Muscle of leg (tissue), 11 donors: Measurements from ENCODE around the gene CALML3. TPM values are rescaled to one million over a fixed set of nuclear protein-coding genes. Genes with fewer than 3 reads are reported as not detected.

ENCODE experiments used
- DNase-seq: peaks from one replicate; pipeline ENCODE4 v3.0.0; 2013
- H3K27ac ChIP-seq: one replicate; pipeline ENCODE4 v1.5.1; 2013; ENCODE audit warnings: mild to moderate bottlenecking, low read length, control low read depth
- H3K27me3 ChIP-seq: one replicate; pipeline ENCODE4 v1.6.1; 2013; ENCODE audit warnings: low read length; ENCODE audit not compliant: control insufficient read depth, insufficient read depth
- H3K36me3 ChIP-seq: one replicate; pipeline ENCODE4 v1.6.1; 2013; ENCODE audit warnings: low read length; ENCODE audit not compliant: control insufficient read depth, insufficient read depth
- H3K4me1 ChIP-seq: one replicate; pipeline ENCODE4 v1.6.1; 2013; ENCODE audit warnings: low read length; ENCODE audit not compliant: control insufficient read depth, insufficient read depth
- H3K4me3 ChIP-seq: one replicate; pipeline ENCODE4 v1.5.1; 2013; ENCODE audit warnings: low read length, control low read depth
- H3K9me3 ChIP-seq: replicated peaks from 2 replicates; pipeline ENCODE4 v1.6.1; 2013; ENCODE audit warnings: low read depth, low read length; ENCODE audit not compliant: control insufficient read depth
- WGBS: methylation state at CpG from one replicate; pipeline ENCODE4 v1.1.5; 2013; ENCODE audit warnings: missing lambda C conversion rate; ENCODE audit not compliant: insufficient coverage; 5-methylcytosine and 5-hydroxymethylcytosine counted together
- polyA plus RNA-seq, 8 donors: library from polyadenylated mRNA; unstranded; fragments of 120-200 nt; gene quantifications; one replicate each; pipeline versions ENCODE4 v1.2.1 to v1.2.3, GENCODE V29; 2013; ENCODE audit warnings: inconsistent platforms in 1 of 8, low replicate concordance in 1 of 8; ENCODE audit not compliant: insufficient read length in 8 of 8, insufficient read depth in 1 of 8
- total RNA-seq: library from RNA; stranded (reverse); fragments of 120-200 nt; gene quantifications from one replicate; pipeline ENCODE4 v1.2.4, GENCODE V29; 2013

CALML3 gene
- total and polyA plus RNA-seq, 9 donors: 0.09 to 0.79 (median 0.33) TPM; not detected in 1

- no peak for DNase-seq
- no peaks in the 10 kb centered on the region for H3K9me3 ChIP-seq
- WGBS: 84% methylated on average over 6 of the region's 6 CpGs
- no peak overlapping the region for H3K27ac ChIP-seq
- H3K36me3 ChIP-seq: no peaks in the 10 kb centered on the region
- peaks cover 3% of the 10 kb centered on the region for H3K27me3 ChIP-seq
- peaks cover 34% of the 10 kb centered on the region for H3K4me1 ChIP-seq
- no peak overlapping the region for H3K4me3 ChIP-seq
Measured at GRCh38 chr10:5571826-5572225, 47.1 kb downstream of the CALML3 start.

- H3K36me3 ChIP-seq: no peaks in the 10 kb centered on the region
- no peaks in the 10 kb centered on the region for H3K9me3 ChIP-seq
- no peak for DNase-seq
- H3K4me1 ChIP-seq: peaks cover 34% of the 10 kb centered on the region
- no peak overlapping the region for H3K4me3 ChIP-seq
- no peak overlapping the region for H3K27ac ChIP-seq
- WGBS: 78% methylated on average over 5 of the region's 10 CpGs
- H3K27me3 ChIP-seq: peaks cover 3% of the 10 kb centered on the region
Measured at GRCh38 chr10:5573319-5573950, 48.7 kb downstream of the CALML3 start.

- WGBS: 48% methylated on average over 12 of the region's 20 CpGs
- no peaks in the 10 kb centered on the region for H3K9me3 ChIP-seq
- no peak overlapping the region for H3K4me3 ChIP-seq
- H3K4me1 ChIP-seq: peaks cover 34% of the 10 kb centered on the region
- no peak overlapping the region for H3K27ac ChIP-seq
- H3K36me3 ChIP-seq: no peaks in the 10 kb centered on the region
- DNase-seq: no peak
- H3K27me3 ChIP-seq: peaks cover 3% of the 10 kb centered on the region
Measured at GRCh38 chr10:5573968-5574641, 49.3 kb downstream of the CALML3 start.

GRCh38 chr10:5574642-5575131 lies 49.9 kb downstream of the CALML3 start:
- H3K27ac ChIP-seq: no peak overlapping the region
- WGBS: 44% methylated on average over 14 of the region's 14 CpGs
- peak; percentile 69 for DNase-seq

GRCh38 chr10:5575144-5575481 lies 50.4 kb downstream of the CALML3 start:
- Histone ChIP-seq H3K36me3 (no peaks in the 10 kb centered on the region), H3K4me1 (peaks cover 33% of the 10 kb centered on the region), H3K4me3 (no peak overlapping the region), H3K9me3 (no peaks in the 10 kb centered on the region), H3K27ac (no peak overlapping the region), H3K27me3 (peaks cover 3% of the 10 kb centered on the region)
- 56% methylated on average over 3 of the region's 9 CpGs for WGBS
- no peak for DNase-seq

More at GRCh38 chr10:5574642-5575131, 49.9 kb downstream of the CALML3 start:
- Histone ChIP-seq H3K27me3 (peaks cover 3% of the 10 kb centered on the region), H3K36me3 (no peaks in the 10 kb centered on the region), H3K4me1 (peaks cover 34% of the 10 kb centered on the region), H3K4me3 (no peak overlapping the region), H3K9me3 (no peaks in the 10 kb centered on the region)

- peak; percentile 84 for DNase-seq
- H3K4me3 ChIP-seq: no peak overlapping the region
- peaks cover 3% of the 10 kb centered on the region for H3K27me3 ChIP-seq
- no peaks in the 10 kb centered on the region for H3K36me3 ChIP-seq
- H3K27ac ChIP-seq: no peak overlapping the region
- no peaks in the 10 kb centered on the region for H3K9me3 ChIP-seq
- H3K4me1 ChIP-seq: peaks cover 32% of the 10 kb centered on the region
- WGBS: 36% methylated on average over 18 of the region's 23 CpGs
Measured at GRCh38 chr10:5575482-5576153, 50.9 kb downstream of the CALML3 start.

GRCh38 chr10:5576154-5576748 lies 51.5 kb downstream of the CALML3 start:
- H3K4me1 ChIP-seq: peaks cover 32% of the 10 kb centered on the region
- H3K9me3 ChIP-seq: peaks cover 2% of the 10 kb centered on the region
- peaks cover 3% of the 10 kb centered on the region for H3K27me3 ChIP-seq
- DNase-seq: no peak
- 86% methylated on average over 4 of the region's 4 CpGs for WGBS
- no peak overlapping the region for H3K27ac ChIP-seq
- H3K36me3 ChIP-seq: no peaks in the 10 kb centered on the region
- H3K4me3 ChIP-seq: no peak overlapping the region

Other genes with a start within 250 kb of the CALML3 start
- not detected for gene UCN3, start 160.0 kb upstream of the CALML3 start, total RNA-seq
- gene UCN3, start 160.0 kb upstream of the CALML3 start, polyA plus RNA-seq: under 1 TPM in 2 of 8 donors, not detected in 6; 0.12 to 0.27 TPM
- gene TUBAL3, start 120.1 kb upstream of the CALML3 start, total RNA-seq: 0.09 TPM
- under 1 TPM in 7 of 8 donors, not detected in 1; 0.08 to 0.82 (median 0.22) TPM for gene TUBAL3, start 120.1 kb upstream of the CALML3 start, polyA plus RNA-seq
- 104 TPM for gene NET1, start 112.4 kb upstream of the CALML3 start, total RNA-seq
- 100 to 1,000 TPM in 4 of 8 donors, 10 to 100 TPM in 4; 87.4 to 127 (median 102) TPM for gene NET1, start 112.4 kb upstream of the CALML3 start, polyA plus RNA-seq
- gene CALML5, start 25.4 kb upstream of the CALML3 start, total RNA-seq: not detected
- 1 to 10 TPM in 1 of 8 donors, under 1 TPM in 1, not detected in 6; 0.19 to 2.2 TPM for gene CALML5, start 25.4 kb upstream of the CALML3 start, polyA plus RNA-seq
- gene ASB13, start 141.6 kb downstream of the CALML3 start, total RNA-seq: 8.0 TPM
- gene ASB13, start 141.6 kb downstream of the CALML3 start, polyA plus RNA-seq: 10 to 100 TPM; 10.6 to 14.0 (median 12.0) TPM
- gene TASOR2, start 159.9 kb downstream of the CALML3 start, total RNA-seq: 51.3 TPM
- gene TASOR2, start 159.9 kb downstream of the CALML3 start, polyA plus RNA-seq: 10 to 100 TPM; 21.9 to 34.8 (median 29.2) TPM